HG03039 (cell line): ENCODE data around the gene ERG28.
"Not testable (repeated sequence)": the region's sequence is repeated elsewhere in the genome, so short reads cannot be mapped to it uniquely, and the experiment has no call there.

Experiments
- ATAC-seq: cut with Tn5 transposase; IDR thresholded peaks from one replicate; pipeline ENCODE4 v1.9.1; 2021; ENCODE audit warnings: mild to moderate bottlenecking, moderate library complexity; ENCODE audit not compliant: unreplicated experiment

The ERG28 gene

DNA sequence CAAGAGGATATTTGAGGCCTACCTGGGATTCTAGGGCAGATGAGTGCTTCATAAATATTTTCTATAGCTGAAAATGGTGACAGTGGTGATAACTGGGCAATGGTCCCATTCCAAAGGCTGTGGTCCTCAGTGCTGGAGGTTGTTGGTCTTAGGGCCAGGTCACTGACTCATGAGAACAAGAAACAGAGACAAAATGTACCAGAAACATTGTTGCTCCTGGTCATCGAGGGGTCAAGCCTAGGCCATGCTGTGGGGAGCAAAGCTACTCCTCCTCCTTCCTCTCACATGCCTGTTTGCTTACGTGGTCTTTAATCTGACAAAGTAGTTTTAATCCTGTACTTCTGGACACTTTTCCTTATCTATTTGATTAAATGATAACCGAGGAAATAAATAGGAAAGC lies 33.8 kb downstream of the ERG28 start:
- ATAC-seq: no peak

DNA sequence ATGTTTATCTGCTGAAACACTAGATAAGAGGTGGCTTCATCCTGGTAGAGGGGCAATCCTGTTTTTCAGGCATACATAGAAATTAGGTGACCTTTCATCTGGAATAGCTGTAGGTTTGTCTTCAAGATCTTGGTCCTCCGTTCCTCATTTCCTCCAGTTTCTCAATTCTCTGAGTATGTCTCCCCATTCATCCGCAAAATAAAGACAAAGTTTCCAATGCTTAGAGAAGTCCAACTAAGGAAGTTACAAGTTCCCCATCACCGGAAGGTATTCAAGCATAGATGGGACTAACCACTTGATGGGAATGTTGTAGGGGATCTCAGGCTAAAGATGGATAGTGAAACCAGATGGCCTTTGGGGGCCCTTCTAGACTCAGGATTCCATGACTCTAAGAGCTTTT lies 34.3 kb downstream of the ERG28 start:
- ATAC-seq: no peak

DNA sequence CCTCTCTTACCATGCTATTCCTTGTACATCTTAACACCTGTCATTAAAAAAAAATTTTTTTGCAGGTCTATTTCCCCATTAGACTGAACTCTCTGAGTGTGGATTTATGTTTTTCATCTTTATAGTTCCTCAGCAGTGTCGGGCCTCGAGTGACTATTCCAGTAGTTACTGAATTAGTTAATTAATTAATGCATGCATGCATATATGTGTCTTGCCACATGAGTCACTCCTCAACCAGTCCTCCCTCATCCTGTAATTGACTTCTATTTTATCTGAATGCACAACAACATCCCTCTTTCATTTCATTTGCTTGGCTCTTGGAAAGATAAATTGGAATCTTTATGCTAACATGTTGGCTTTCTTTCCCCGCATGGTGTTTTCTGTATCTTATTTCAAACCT lies 35.6 kb downstream of the ERG28 start:
- ATAC-seq: no peak

DNA sequence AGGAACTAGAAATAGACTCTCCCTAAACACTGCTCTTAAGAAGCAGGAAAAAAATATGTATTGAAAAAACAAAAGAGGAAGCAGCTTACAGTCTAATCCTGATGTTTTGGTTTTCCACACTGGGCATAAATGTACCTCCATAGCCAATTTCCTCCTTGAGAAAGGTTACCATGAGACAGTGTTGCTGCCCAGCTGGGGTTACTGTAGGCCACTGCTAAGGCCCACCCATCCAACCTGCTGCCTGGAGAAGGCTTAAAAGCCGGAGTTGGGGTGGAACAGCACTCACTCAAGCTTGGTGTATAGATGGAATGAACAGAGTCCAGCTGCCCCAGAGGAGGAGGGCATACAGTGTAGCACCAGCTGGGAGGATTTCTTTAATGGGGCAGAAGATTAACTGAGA lies 41.1 kb downstream of the ERG28 start:
- ATAC-seq: no peak

DNA sequence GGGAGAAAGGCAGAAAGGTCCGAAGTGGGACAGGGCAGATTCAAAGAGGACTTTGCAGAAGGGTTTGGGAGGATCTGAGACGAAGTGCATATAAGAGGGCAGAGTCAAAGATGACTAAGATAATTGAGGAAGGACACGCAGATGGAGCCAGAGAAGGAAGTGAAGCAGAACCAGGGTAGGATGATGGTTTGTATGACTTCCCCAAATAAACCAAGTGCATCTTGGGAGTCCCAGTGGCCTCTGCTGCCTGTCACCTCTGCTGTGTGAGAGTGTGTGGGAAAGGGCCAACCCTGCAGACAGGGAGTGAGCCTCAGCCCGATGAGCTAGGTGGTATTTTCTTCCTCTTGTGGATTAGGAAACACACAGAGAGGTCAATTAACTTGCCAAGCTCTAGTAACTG lies 45.5 kb downstream of the ERG28 start:
- no peak for ATAC-seq

DNA sequence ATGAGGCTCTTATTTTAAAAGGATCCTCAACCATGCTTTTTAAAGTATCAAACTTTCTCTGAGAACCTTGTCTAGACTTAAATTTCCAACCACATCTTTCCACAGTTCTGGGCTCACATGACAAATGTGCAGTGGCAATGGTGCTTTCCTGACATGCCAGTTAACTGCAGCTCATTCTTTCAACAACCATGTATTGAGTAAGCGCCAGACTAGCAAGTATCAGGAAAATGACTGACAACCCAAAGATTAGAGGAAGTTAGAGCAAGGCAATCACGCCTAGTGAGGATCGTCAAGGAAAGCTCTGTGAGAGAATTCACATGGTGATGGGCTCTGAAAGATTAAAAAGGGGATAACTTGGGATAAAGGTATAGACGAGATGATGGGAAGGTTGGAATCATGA lies 46.5 kb downstream of the ERG28 start:
- ATAC-seq: no peak

DNA sequence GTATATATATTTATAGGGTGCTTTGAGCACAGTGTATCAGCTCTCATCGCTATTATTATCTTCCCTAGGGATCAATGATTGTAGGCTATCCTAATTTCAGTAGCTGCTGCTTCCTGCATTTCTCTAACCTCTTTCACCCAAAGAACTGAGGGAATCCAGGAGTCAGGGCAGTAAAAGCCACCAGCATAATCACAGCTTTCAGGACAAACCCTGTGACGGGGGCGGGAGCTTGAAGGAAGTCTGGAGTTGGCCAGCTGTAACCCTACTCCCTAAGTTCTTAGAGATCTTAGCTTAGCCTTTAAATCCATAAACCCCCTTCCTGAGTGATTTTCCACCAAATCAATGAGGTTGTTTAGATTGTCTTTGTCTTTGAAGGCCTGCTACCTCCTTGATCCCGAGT lies 48.5 kb downstream of the ERG28 start:
- ATAC-seq: no peak

DNA sequence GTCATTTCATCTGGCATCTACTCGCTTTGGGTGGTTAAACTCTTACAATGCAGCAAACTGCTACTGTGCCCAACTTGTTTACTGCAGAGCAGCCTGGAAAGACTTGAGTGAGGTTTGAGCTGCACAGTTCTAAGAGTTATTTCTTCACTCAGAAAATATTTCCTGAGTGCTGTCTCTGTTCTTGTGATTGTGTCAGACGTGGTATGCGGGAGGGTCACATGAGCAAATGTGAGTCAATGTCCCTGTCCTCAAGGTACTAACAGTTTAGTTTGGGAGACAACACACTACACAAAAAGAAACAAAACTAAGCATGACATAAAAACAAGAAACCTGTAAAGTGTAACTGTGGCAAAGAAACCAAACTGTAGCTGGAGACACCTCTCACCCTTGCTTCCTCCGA lies 49.8 kb downstream of the ERG28 start:
- no peak for ATAC-seq

DNA sequence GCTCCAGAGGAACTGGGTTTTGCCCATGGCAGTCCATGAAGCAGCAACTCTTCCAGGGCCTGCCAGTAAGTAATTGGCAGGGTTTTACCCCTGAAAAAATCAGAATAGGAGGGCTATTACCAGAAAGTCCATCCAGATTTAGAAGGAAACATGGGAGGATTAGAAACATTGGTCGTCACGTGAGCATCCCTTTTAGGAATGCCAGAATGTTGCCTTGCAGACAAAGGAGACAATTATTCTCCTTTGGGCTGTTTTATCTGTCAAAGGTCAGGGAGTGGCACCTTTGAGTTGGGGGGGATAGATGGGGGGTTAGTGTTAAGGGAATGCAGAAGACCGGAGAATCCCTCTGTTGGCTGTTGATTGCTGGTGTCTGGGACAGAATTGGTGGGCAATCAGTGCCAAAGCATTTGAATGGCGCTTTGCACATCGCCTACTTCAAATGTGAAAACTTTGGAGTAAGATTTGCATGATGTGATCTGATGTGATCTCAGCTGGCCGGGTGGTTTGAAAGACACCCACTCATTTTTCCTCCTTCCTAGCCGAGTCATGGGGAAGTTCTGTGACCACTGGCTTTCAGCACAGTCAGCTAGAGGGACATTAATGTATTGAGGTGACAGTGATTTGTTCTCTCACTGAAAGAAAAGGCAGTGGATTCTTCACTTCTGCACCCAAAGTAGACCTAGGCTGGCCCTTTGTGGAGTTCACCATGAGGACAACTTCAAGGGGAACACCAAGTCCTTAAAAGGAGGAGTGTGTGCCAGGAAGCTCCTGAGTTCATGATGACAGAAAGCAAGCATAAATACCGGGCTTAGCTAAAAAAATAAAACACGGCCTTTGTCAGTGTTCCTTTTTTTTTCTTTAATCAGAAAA lies 50.8 kb downstream of the ERG28 start:
- ATAC-seq: no peak

DNA sequence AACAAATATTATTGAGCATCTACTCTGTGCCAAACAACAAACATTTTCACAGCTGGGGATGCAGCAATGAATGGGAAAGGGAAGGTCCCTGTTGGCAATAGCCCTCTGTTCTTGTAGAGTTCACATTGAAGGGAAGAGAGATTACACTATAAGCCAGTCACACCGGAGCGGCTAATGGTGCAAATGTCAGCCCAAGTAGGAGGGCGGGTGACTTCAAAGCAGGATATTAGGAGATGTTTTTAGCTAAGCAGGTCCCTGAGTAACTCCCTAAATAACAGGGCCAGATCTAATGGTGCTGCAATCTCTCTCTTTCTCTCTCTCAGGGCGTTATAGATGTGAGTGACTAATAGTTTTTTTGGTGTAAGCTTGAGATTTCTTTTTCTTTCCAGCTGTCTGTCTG lies 51.6 kb downstream of the ERG28 start:
- no peak for ATAC-seq

DNA sequence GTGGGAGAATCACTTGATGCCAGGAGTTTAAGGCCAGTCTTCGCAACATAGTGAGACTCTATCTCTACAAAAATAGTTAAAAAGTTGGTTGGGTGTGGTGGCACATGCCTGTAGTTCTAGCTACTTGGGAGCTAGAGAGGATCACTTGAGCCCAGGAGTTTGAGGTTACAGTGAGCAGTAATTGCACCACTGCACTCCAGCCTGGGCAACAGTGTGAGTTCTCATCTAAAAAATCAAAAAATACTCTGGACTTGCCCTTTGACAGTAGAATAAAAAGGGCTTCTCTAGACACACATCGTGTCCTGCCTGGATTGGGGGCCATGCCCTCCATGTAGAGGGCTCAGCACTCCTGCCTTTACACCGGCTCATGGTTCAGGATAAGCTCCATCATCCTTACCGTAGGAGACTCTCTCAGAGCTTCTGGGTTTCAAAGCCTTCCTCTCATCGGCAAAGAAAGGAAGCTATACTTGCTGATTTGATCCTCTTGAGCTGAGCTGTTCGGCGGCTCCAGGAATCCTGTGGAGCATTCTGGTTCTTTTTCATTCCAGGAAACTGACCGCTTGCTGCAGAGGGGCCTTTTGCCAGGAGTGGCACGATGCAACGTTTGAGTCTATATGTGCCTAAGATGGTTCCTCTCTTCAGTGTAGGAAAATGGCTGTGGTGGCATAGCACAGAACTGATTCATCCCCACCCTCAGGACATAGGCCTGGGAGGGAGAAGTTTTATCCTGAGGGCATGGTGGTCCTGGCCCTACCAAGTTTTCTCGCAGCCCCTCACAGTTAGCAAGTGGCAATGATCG lies 52.6 kb downstream of the ERG28 start:
- ATAC-seq: no peak

DNA sequence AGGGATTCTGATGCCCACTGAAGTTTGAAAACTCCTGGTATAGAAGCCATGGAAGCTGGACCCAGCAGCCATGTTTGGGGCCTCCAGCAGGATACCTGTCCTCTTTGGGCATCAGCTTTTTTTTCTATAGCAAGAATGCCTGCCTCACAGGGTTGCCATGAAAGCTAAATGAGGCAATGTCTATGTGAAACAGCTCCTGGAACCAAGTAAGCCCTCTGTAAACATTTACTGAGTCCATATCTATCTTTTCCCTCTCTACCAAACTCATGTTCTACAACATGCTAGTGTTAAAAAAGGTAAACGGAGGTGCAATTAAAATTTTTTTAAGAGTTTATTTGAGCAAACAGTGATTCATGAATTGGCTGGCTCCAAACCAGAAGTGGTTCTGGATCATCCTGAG lies 53.6 kb downstream of the ERG28 start:
- no peak for ATAC-seq

DNA sequence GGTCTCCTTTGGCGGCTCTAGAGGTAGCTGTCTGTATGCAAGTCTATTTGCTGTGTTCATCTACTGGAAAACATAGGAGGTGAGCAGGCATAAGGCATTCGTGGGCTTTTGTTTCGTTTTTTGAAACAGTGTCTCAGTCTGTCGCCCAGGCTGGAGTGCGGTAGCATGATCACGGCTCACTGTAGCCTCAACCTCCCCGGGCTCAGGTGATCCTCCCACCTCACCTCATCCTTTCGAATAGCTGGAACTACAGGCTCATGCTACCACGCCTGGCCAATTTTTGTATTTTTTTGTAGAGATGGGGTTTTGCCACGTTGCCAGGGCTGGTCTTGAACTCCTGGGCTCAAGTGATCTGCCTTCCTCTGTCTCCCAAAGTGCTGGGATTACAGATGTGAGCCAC lies 54.8 kb downstream of the ERG28 start:
- ATAC-seq: no peak

DNA sequence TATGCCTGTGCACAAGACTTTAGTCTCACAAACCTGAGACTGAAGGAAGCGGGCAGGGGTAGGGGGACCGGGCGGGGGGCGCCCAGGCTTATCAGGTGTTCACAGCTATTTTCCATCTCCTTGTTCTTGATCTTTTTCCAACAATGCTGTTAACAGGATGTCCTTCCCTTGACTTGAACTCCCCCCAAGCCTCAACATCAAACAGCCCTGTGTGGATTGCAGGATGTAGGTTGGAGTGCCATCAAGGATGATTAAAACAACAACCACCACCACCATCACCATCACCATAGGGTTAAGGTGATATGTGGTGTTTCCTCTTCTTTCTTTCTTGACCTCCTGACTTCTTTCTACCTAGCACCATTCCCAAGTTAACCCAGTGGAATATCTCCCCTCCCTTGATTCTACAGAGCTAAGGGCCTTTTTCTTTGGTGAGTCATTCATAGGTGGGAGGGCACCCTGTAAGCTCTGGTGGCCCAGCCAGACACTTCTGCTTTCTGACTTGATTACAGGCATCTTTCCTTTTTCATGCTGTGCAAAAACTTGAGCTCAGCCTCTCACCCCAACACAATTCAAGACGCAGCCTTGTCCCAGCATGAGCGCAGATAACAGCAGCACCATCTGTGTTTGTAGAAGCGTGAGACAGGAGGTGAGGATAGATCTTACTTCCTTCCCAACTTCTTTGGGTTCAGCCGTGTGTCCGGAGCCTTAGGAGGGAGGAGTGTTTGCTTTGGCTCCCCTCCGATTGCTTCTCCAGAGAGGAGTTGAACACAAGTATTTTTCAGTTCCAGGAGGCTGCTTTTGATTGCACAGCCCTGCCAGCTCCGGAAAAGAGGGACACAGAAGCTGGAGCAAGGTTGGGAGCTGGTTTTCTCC lies 55.5 kb downstream of the ERG28 start:
- ATAC-seq: no peak

DNA sequence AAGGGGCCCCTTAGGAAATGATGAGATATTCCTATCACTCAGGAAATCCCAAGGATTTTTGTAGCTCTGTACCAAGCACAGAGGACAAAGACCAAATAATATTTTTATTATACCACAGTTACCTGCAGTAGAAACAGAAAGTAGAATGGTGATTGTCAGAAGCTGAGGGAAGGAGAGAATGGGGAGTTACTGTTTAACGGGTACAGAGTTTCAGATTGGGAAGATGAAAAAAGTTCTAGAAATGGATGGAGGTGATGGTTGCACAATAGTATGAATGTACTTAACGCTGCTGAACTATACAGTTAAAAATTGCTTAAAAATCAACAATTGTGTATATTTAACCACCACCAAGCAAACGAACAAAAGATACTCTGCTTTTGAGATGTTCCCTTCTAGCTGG lies 58.2 kb downstream of the ERG28 start:
- no peak for ATAC-seq

DNA sequence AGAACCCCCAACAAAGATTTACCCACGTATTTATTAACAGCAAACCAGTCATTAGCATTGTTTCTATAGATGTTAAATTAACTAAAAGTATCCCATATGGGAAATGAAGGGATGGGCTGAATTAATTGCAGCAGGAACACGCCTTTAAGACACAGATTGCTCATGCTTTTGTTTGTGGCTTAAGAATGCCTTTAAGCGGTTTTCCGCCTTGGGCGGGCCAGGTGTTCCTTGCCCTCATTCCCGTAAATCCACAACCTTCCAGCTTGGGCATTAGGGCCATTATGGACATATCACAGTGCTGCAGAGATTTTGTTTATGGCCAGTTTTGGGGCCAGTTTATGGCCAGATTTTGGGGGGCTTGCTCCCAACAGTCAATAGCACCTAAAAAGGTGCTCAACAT lies 59.6 kb downstream of the ERG28 start:
- not testable (repeated sequence) for ATAC-seq

DNA sequence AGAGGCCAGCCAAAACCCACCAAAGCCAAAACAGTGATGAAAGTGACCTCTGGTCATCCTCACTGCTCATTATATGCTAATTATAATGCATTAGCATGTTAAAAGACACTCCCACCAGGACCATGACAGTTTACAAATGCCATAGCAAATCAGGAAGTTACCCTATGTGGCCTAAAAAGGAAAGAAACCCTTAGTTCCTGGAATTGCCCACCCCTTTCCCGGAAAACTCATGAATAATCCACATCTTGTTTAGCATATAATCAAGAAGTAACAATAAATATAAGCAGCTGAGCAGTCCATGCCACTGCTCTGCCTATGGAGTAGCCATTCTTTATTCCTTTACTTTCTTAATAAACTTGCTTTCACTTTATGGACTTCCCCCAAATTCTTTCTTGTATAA lies 60.6 kb downstream of the ERG28 start:
- ATAC-seq: not testable (repeated sequence)
